HPDE6-E6E7 (cell line): ENCODE data around the gene MYNN.

Experiments
- DNase-seq: peaks from one replicate; pipeline ENCODE4 v3.0.0; 2011; ENCODE audit warnings: missing footprints; ENCODE audit errors: extremely low spot score

Gene MYNN

DNA sequence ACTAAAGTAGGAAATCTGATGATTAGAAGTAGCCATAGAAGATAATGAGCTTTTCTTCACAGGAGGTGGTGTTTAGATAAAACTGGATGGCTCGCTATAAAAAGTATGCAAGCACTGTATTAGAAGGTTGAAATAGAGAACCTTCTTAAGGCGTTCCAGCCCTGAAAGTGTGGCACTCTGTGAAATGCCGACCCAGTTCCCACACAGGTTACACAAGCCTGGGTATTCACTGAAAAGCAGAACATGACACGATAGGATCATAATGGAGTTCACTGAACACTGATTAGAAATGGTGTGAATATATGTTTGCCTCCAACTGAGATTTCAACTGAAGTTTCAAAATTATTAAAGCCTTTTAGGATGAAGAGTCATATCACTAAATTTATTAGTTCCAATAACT lies 54.5 kb downstream of the MYNN start:
- DNase-seq = no peak

- DNase-seq = no peak
Measured at GRCh38 chr3:169835533-169835932, 62.3 kb downstream of the MYNN start.

GRCh38 chr3:169836078-169836941 lies 63.1 kb downstream of the MYNN start:
- no peak for DNase-seq

DNA sequence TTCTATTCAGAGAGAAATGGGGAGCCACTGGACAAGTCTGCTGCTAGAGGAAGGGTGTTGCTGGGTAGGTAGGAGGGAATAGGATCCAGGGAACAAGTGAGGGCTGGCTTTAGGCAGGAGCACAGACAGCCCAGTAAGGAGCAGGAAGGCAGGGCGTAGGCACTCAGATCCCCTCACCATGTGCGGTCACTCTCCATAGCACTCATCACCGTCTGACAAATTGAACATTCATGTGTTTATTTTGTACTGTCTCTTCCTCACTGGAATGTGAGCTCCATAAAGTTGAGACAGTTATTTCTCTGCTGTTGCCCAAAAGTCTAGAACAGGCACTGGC lies 63.7 kb downstream of the MYNN start:
- DNase-seq = no peak

GRCh38 chr3:169838511-169839030 lies 65.4 kb downstream of the MYNN start:
- DNase-seq = no peak
